GM12891 (cell line): ENCODE results near the gene EPB41L2.

Source experiments
- PAX5 ChIP-seq: IDR thresholded peaks from 2 replicates; pipeline ENCODE4 v1.6.1; 2011; ENCODE audit warnings: low read length, moderate library complexity, mild to moderate bottlenecking; ENCODE audit not compliant: insufficient read depth, severe bottlenecking
- POLR2A ChIP-seq: IDR thresholded peaks from 2 replicates; pipeline ENCODE4 v1.6.1; 2011; ENCODE audit warnings: low read depth, low read length, control low read depth
- POLR2AphosphoS5 ChIP-seq: IDR thresholded peaks from 2 replicates; pipeline ENCODE4 v1.6.1; 2011; ENCODE audit warnings: low read depth, low read length, control low read depth
- POU2F2 ChIP-seq: IDR thresholded peaks from 2 replicates; pipeline ENCODE4 v1.6.1; 2011; ENCODE audit warnings: low read depth, mild to moderate bottlenecking, control low read depth, low read length, moderate library complexity
- TAF1 ChIP-seq: IDR thresholded peaks from 2 replicates; pipeline ENCODE4 v1.6.1; 2011; ENCODE audit warnings: low read depth, low read length, control low read depth

GRCh38 chr6:130852844-130853554 is 210.0 kb downstream of the EPB41L2 start:
- TF ChIP-seq POLR2A: no peak
- TF ChIP-seq POLR2AphosphoS5: no peak
- TF ChIP-seq PAX5: no peak
- no peak for TF ChIP-seq TAF1
- no peak for TF ChIP-seq POU2F2
